Measurements from ENCODE around the gene G6PC2. TPM values are rescaled to one million over a fixed set of nuclear protein-coding genes. Genes with fewer than 3 reads are reported as not detected.

The G6PC2 gene
- total and polyA plus RNA-seq, 10 of the 15 experiments (the other 5 are each of a cell fraction or from before 2014, with no cell fraction given), result not detected

DNA sequence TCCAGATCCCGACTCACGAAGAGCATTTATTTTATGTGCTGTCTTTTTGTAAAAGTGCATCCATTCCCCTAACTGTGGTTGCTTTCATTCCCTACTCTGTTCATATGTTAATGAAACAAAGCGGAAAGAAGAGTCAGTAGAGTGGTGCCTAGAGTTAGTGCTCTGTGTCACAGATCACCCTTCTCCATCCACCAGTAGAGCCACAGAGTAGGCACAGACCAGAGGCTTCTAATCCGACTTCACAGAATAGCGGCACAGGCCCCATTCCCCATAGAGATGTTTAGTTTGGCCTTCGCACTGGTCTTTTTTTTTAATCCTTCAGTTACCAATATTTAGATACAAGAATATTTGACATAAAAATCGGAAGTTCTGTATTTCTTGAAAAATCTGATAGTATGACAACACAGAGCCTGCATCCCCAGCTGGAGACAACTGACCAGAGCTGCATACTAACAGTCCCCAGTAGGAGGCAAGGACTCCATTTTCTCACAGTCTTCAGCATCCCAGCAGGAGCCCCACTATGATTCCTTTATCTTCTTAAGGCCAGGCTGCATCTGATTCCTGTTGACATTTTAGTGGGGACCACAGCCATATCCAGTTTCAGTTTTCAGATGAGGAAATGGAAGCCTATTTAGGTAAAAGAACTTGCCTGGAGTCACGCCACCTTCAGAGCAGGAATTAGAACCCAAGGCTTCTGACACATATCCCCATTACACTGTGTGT lies 7.0 kb downstream of the G6PC2 start:
- Histone ChIP-seq H3K4me1 (ENCODE audit: control insufficient read depth, insufficient read depth, low read length) (no peaks in the 10 kb centered on the region), H3K4me2 (ENCODE audit: control insufficient read depth, insufficient read depth) (no peak overlapping the region), H2AFZ (ENCODE audit: control insufficient read depth, low read depth, low read length) (no peak overlapping the region), H3K4me3 (no peak overlapping the region), H3K27me3 (replicated peaks in 1 of 2; ENCODE audit: control insufficient read depth in 2 of 2, insufficient read depth in 2 of 2, low read length in 1 of 2) (peaks cover 2 to 7% of the 10 kb centered on the region in 2 experiments; a peak in 3 of 4 replicates), H3K9ac (ENCODE audit: control insufficient read depth, insufficient read depth, low read length) (no peak overlapping the region), H3K79me2 (ENCODE audit: control insufficient read depth, insufficient read depth, low read length) (no peaks in the 10 kb centered on the region), H4K20me1 (ENCODE audit: control insufficient read depth, insufficient read depth) (no peaks in the 10 kb centered on the region), H3K27ac (ENCODE audit: control insufficient read depth, insufficient read depth) (no peak overlapping the region), H3K9me3 (replicated peaks; ENCODE audit: control insufficient read depth, insufficient read depth, low read length) (no peaks in the 10 kb centered on the region), H3K36me3 (ENCODE audit: control insufficient read depth in 2 of 2, insufficient read depth in 2 of 2, low read length in 1 of 2) (no peaks in the 10 kb centered on the region)
- ChIA-PET RAD21 (ENCODE audit: unreplicated experiment) (no interaction called here), CTCF (no interaction called here), POLR2A (no interaction called here), SMC1A (ENCODE audit: uncharacterized antibody, unreplicated experiment) (no interaction called here)
- BruUV-seq (replicated peaks), result no TSS peak
- ATAC-seq (no peak), FAIRE-seq (no peak), DNase-seq (ENCODE audit: low read depth, low spot score) (no peak)
- intact Hi-C loops (cut with micrococcal nuclease; ENCODE audit: unreplicated experiment) (no loop called here), in situ Hi-C loops (cut with MboI) (no loop called here)
- WGBS (ENCODE audit: insufficient coverage, insufficient replicate concordance, low lambda C conversion rate, missing lambda C conversion rate), result 74% methylated on average over 8 of the region's 8 CpGs
- TF ChIP-seq, protein P1, sequence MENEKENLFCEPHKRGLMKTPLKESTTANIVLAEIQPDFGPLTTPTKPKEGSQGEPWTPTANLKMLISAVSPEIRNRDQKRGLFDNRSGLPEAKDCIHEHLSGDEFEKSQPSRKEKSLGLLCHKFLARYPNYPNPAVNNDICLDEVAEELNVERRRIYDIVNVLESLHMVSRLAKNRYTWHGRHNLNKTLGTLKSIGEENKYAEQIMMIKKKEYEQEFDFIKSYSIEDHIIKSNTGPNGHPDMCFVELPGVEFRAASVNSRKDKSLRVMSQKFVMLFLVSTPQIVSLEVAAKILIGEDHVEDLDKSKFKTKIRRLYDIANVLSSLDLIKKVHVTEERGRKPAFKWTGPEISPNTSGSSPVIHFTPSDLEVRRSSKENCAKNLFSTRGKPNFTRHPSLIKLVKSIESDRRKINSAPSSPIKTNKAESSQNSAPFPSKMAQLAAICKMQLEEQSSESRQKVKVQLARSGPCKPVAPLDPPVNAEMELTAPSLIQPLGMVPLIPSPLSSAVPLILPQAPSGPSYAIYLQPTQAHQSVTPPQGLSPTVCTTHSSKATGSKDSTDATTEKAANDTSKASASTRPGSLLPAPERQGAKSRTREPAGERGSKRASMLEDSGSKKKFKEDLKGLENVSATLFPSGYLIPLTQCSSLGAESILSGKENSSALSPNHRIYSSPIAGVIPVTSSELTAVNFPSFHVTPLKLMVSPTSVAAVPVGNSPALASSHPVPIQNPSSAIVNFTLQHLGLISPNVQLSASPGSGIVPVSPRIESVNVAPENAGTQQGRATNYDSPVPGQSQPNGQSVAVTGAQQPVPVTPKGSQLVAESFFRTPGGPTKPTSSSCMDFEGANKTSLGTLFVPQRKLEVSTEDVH (IDR thresholded peaks at IDR 0.05; ENCODE audit: low read depth, partially characterized antibody), result no peak
- TF ChIP-seq PAX5 (IDR thresholded peaks at IDR 0.05; ENCODE audit: borderline replicate concordance, low read depth, low read length), result no peak
- no peak for TF ChIP-seq RFX5 (IDR thresholded peaks at IDR 0.05; ENCODE audit: low read depth, low read length)
- no peak for TF ChIP-seq TARDBP (IDR thresholded peaks at IDR 0.05; ENCODE audit: borderline replicate concordance)
- TF ChIP-seq SMC3 (IDR thresholded peaks at IDR 0.05; ENCODE audit: borderline replicate concordance, low read length), result no peak
- TF ChIP-seq, protein P2, sequence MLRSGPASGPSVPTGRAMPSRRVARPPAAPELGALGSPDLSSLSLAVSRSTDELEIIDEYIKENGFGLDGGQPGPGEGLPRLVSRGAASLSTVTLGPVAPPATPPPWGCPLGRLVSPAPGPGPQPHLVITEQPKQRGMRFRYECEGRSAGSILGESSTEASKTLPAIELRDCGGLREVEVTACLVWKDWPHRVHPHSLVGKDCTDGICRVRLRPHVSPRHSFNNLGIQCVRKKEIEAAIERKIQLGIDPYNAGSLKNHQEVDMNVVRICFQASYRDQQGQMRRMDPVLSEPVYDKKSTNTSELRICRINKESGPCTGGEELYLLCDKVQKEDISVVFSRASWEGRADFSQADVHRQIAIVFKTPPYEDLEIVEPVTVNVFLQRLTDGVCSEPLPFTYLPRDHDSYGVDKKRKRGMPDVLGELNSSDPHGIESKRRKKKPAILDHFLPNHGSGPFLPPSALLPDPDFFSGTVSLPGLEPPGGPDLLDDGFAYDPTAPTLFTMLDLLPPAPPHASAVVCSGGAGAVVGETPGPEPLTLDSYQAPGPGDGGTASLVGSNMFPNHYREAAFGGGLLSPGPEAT (IDR thresholded peaks at IDR 0.05; ENCODE audit: low read depth), result no peak
- no peak for TF ChIP-seq ZBED1 (IDR thresholded peaks at IDR 0.05; ENCODE audit: borderline replicate concordance)
- no peak for TF ChIP-seq ZNF384 (IDR thresholded peaks at IDR 0.05; ENCODE audit: borderline replicate concordance, low read depth, low read length)
- no peak for TF ChIP-seq POU2F2 (IDR thresholded peaks at IDR 0.05; ENCODE audit: borderline replicate concordance, low read depth, low read length)
- TF ChIP-seq YY1 (IDR thresholded peaks at IDR 0.05; ENCODE audit: low read depth, low read length), result no peak
- no peak for TF ChIP-seq FOXK2 (IDR thresholded peaks at IDR 0.05)
- TF ChIP-seq, protein P3, sequence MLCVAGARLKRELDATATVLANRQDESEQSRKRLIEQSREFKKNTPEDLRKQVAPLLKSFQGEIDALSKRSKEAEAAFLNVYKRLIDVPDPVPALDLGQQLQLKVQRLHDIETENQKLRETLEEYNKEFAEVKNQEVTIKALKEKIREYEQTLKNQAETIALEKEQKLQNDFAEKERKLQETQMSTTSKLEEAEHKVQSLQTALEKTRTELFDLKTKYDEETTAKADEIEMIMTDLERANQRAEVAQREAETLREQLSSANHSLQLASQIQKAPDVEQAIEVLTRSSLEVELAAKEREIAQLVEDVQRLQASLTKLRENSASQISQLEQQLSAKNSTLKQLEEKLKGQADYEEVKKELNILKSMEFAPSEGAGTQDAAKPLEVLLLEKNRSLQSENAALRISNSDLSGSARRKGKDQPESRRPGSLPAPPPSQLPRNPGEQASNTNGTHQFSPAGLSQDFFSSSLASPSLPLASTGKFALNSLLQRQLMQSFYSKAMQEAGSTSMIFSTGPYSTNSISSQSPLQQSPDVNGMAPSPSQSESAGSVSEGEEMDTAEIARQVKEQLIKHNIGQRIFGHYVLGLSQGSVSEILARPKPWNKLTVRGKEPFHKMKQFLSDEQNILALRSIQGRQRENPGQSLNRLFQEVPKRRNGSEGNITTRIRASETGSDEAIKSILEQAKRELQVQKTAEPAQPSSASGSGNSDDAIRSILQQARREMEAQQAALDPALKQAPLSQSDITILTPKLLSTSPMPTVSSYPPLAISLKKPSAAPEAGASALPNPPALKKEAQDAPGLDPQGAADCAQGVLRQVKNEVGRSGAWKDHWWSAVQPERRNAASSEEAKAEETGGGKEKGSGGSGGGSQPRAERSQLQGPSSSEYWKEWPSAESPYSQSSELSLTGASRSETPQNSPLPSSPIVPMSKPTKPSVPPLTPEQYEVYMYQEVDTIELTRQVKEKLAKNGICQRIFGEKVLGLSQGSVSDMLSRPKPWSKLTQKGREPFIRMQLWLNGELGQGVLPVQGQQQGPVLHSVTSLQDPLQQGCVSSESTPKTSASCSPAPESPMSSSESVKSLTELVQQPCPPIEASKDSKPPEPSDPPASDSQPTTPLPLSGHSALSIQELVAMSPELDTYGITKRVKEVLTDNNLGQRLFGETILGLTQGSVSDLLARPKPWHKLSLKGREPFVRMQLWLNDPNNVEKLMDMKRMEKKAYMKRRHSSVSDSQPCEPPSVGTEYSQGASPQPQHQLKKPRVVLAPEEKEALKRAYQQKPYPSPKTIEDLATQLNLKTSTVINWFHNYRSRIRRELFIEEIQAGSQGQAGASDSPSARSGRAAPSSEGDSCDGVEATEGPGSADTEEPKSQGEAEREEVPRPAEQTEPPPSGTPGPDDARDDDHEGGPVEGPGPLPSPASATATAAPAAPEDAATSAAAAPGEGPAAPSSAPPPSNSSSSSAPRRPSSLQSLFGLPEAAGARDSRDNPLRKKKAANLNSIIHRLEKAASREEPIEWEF (IDR thresholded peaks at IDR 0.05; ENCODE audit: insufficient replicate concordance, low read depth, low read length), result no peak
- TF ChIP-seq, protein P4, sequence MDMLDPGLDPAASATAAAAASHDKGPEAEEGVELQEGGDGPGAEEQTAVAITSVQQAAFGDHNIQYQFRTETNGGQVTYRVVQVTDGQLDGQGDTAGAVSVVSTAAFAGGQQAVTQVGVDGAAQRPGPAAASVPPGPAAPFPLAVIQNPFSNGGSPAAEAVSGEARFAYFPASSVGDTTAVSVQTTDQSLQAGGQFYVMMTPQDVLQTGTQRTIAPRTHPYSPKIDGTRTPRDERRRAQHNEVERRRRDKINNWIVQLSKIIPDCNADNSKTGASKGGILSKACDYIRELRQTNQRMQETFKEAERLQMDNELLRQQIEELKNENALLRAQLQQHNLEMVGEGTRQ (IDR thresholded peaks at IDR 0.05; ENCODE audit: borderline replicate concordance, low read depth, low read length), result no peak
- TF ChIP-seq MYB (IDR thresholded peaks at IDR 0.05; ENCODE audit: borderline replicate concordance, low read depth, low read length), result no peak
